GM18909 (cell line): ENCODE results near the gene RRM2.
"Not testable (repeated sequence)": the region's sequence is repeated elsewhere in the genome, so short reads cannot be mapped to it uniquely, and the experiment has no call there.

Source experiments
- ATAC-seq: cut with Tn5 transposase; IDR thresholded peaks from one replicate; pipeline ENCODE4 v1.9.1; 2021; ENCODE audit warnings: mild to moderate bottlenecking; ENCODE audit not compliant: unreplicated experiment, poor library complexity

The RRM2 gene

GRCh38 chr2:10089565-10090190 is 32.9 kb upstream of the RRM2 start:
- ATAC-seq = peak; percentile 42

- no peak for ATAC-seq
Observed at GRCh38 chr2:10091182-10091888, 31.2 kb upstream of the RRM2 start.

- ATAC-seq = not testable (repeated sequence)
Observed at GRCh38 chr2:10091889-10092244, 30.7 kb upstream of the RRM2 start.

- ATAC-seq = no peak
Observed at GRCh38 chr2:10094271-10094814, 28.2 kb upstream of the RRM2 start.

- no peak for ATAC-seq
Observed at GRCh38 chr2:10095175-10095574, 27.4 kb upstream of the RRM2 start.

DNA sequence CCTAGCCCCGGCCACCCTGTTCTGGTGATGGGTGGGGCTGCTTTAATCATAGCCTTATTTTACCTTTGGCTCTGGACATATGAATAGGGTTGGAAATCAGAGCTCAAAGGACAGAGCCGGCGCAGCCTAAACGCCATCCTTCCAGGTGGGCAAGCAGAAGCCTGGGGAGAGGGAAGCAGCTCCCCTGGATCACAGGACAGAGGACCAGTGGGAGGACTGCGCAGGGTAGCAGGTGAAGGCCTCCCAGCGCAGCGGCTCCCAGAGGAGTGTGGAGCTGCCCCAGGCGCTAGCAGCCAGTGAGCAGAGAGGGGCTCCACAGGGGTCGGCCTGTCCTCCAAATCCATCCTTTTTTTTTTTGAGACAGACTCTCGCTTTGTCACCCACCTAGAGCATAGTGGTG is 25.9 kb upstream of the RRM2 start:
- ATAC-seq = no peak

DNA sequence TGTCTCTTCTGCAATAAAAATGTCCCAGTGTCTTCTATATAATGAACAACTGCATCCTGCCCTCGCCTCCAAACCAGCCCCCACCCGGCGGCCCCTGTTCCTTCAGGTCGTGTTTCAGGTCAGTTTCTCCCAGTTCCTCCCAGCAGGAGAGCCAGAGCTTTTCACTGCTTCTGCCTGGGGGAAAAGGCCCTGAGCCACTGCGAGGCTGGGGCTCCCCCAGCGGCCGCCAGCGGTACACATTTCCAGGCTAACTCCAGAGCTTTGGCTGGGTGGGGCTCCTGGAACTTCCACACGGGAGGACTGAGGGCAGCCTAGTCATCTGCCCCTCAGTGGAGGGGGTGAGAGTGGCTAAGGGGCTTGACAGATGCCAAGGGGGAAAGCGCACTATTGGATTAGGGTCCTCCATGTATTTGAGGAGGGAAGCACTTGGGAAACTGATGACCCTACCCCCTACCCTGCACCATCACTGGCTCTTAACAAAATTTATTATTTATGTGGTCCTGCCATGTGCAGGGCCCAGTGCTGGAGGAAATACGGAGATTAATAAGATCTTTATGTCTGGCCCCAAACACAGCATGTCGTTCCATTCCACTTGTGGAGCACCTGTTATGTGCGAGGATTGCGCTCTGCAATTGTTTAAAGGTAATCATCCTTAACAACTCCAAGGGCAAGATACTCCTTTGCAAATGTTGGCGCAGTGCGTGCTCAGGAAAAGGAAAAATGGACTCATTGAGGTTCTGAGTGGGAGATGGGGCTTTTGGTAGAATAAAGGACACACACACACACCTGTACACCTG is 25.0 kb upstream of the RRM2 start:
- peak; percentile 74 for ATAC-seq

DNA sequence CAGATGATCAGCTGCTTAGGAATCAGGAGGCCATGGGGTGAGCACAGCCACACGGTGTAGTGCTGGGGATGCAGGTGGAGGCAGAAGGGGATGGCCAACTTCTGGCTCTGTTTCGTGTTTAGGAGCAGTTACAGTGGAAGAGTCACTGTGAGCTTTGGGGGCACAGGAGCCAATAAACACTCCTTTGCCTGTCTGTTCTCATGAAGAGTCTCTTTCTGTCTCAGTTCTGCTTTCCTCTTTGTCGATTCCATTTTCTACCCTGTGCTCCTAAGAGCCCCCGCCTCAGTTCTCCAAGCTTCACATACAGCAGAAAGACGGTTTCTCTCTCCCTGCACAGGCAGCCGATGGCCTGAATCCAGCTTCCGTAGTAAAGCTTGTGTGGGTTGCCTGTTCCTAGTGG is 21.0 kb upstream of the RRM2 start:
- ATAC-seq = no peak

DNA sequence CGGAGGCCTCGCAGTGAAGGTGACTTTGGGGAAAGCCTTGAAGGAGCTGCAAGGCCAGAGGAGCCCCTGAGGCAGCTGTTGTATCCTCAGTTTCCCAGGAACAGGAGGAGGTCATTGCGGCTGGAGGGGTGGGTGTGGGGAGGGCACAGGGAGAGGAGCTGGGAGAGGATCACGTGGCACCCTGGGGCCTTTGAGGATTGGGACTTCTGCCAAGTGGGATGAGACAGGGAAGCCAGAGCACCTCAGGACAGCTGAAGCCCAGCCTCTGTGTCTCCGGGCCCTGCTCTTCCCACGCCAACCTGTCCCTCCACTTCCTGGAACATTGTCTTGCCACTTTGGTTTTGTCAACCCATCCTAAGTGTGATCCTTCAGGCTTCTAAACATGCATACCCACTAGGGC is 19.4 kb upstream of the RRM2 start:
- no peak for ATAC-seq

- not testable (repeated sequence) for ATAC-seq
Observed at GRCh38 chr2:10104906-10105305, 17.6 kb upstream of the RRM2 start.

DNA sequence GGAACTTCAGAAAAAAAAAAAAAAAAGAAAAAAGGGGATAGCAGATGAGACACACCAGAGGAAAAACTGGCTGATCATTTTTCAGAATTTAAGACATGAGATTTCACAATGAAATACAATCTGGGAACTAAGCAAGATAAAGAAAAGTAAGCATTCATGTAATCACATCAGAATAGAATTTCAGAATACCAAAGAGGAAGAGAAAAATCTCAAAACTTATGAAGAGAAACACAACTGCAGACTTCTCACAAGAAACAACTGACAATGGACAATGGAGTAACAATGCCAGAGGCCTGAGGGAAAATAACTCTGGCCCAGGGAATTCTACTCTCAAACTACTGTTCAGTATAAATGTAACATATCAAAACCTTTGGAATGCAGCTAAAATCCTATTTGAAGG is 13.2 kb upstream of the RRM2 start:
- no peak for ATAC-seq

- ATAC-seq = no peak
Observed at GRCh38 chr2:10119027-10119325, 3.6 kb upstream of the RRM2 start.

DNA sequence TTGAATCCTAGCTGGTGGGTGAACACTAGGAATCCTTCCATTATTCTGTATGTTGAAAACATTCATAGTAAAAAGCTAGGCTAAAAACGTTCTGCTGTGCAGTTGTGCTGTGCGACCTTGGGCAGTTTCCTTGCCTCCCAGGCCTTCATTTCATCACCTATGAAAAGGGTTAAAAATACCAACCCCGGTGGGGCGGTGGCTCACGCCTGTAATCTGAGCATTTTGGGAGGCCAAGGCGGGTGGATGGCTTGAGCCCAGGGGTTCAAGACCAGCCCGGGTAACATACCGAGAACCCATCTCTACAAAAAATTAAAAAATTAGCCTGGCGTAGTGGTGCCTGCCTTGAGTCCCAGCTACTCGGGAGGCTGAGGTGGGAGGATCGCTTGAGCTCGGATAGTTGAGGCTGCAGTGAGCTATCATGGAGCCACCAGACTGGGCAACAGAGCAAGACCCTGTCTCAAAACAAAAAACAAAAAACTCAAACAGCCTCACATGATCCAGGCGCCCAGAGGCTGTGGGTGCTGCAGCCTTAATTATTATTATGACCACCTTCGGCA is 2.9 kb upstream of the RRM2 start:
- no peak for ATAC-seq

- peak; percentile 65 for ATAC-seq
Observed at GRCh38 chr2:10120158-10120876, 2.2 kb upstream of the RRM2 start.

DNA sequence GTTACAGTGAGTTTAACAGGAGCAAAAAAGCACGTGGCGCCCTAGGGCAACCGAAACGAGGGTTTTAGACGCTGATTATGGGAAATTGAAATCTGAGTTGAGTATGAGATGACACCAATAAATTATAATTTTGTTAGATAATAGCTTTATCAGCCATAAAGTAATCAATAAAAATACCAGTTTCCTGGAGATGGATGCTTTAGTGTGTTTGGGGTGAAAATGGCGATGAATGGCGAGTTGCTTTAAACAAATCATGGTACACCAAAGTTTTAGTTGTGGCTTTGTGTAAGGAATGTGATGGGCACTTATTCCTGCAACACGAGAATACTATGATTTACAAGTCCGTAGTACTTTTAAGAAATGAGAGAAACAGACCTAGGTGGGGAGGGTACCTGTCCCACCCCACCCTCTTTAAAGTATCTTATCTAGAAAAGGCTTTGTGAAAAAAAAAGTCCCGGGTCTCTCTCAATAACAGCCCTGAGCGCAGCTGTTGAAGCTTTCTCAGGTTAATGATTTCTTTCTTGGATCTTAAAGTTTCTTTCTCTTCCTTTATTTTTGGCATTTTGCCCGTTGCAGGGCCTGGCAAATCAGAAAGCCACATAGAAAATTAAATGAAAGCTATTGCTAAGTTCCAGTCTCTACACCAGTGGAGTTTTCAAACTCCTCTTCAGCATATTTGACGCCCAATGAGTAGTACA is 1.5 kb upstream of the RRM2 start:
- ATAC-seq = no peak

GRCh38 chr2:10123281-10123680 is 742 bp downstream of the RRM2 start:
- no peak for ATAC-seq

DNA sequence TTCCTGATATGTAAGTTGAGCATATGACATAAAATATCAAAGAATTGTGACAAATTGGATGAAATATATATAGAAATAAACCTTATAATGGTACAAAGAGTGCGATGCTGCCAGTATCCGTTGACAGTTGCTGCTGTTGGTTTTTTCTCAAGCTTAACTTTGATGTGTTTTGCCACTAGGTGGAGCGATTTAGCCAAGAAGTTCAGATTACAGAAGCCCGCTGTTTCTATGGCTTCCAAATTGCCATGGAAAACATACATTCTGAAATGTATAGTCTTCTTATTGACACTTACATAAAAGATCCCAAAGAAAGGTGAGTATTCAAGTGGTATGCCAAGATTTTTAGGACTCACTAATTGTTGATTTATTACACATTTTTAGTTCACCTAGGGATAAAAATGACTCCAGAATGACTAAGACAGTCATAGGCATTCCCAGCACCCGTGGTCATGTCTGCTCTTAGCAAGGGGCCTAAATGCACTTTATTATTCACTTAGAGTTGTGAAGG is 2.1 kb downstream of the RRM2 start:
- ATAC-seq = no peak

DNA sequence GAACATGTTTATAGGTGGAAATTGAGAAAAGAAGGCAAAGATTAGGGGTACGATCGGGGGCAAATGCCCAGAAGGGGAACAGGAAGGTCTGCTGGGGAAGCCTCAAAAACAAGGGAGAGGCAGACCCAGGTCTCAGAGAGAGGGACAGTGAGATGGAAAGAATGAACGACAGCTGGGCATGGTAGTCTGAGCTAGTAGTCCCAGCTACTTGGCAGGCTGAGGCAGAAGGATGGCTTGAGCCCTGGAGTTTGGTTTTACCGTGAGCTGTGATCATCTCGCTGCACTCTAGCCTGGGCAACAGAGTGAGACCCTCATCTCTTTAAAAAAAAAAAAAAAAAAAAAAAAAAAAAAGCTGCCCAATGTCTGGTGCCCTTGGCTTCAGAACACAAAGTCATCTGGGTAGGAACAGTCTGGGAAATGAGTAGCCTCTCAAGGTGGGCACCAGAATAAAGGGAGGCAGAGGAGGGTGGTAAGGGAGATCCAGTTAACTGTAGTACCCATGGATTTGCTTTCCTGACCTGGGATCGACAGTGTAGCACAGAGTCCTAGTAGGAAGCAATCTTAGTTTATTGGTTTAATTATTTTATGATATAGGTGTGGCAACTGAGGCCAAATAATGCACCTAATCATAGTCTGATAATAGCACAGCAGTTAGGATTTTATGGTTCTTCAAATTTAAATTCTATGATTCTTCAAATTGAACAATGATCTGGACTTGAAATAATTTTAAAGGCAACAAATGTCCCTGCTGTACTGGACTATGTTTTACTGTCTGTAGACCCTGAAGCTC is 3.5 kb downstream of the RRM2 start:
- ATAC-seq = no peak

GRCh38 chr2:10126632-10127026 is 4.1 kb downstream of the RRM2 start:
- ATAC-seq = no peak
